SJSA1 (cell line): ENCODE results near the gene DQX1. TPM values are rescaled to one million over a fixed set of nuclear protein-coding genes. Genes with fewer than 3 reads are reported as not detected.
"Not testable (repeated sequence)": the region's sequence is repeated elsewhere in the genome, so short reads cannot be mapped to it uniquely, and the experiment has no call there.

Experiments
- DNase-seq, 2 experiments: peaks; one replicate each; pipeline ENCODE4 v3.0.0-alpha.2; 2015 to 2020; ENCODE audit warnings: low spot score in 2 of 2, low read depth in 1 of 2
- H3K27ac ChIP-seq: fragments of 250-450 bp; sonication (Bioruptor Pico); 2 replicates; pipeline ENCODE4 v1.5.1; 2020; ENCODE audit warnings: mild to moderate bottlenecking, moderate library complexity
- H3K27me3 ChIP-seq: fragments of 250-450 bp; sonication (Bioruptor Pico); replicated peaks from 2 replicates; pipeline ENCODE4 v1.5.1; 2020; ENCODE audit warnings: mild to moderate bottlenecking, moderate library complexity
- H3K36me3 ChIP-seq: fragments of 250-450 bp; sonication (Bioruptor Pico); 2 replicates; pipeline ENCODE4 v1.5.1; 2020; ENCODE audit warnings: mild to moderate bottlenecking
- H3K4me1 ChIP-seq: fragments of 250-450 bp; sonication (Bioruptor Pico); replicated peaks from 2 replicates; pipeline ENCODE4 v1.6.1; 2021; ENCODE audit warnings: mild to moderate bottlenecking
- H3K4me3 ChIP-seq: fragments of 250-450 bp; sonication (Bioruptor Pico); 2 replicates; pipeline ENCODE4 v1.5.1; 2020; ENCODE audit warnings: mild to moderate bottlenecking
- H3K9me3 ChIP-seq: fragments of 250-450 bp; sonication (Bioruptor Pico); replicated peaks from 2 replicates; pipeline ENCODE4 v1.5.1; 2020; ENCODE audit warnings: mild to moderate bottlenecking
- total RNA-seq: library from RNA; depleted of rRNA; stranded (reverse); fragments of >200 nt; shearing (Covaris generic); gene quantifications from 2 replicates; pipeline ENCODE4 v1.2.3, GENCODE V29; 2014; rRNA removed

Gene DQX1, protein sequence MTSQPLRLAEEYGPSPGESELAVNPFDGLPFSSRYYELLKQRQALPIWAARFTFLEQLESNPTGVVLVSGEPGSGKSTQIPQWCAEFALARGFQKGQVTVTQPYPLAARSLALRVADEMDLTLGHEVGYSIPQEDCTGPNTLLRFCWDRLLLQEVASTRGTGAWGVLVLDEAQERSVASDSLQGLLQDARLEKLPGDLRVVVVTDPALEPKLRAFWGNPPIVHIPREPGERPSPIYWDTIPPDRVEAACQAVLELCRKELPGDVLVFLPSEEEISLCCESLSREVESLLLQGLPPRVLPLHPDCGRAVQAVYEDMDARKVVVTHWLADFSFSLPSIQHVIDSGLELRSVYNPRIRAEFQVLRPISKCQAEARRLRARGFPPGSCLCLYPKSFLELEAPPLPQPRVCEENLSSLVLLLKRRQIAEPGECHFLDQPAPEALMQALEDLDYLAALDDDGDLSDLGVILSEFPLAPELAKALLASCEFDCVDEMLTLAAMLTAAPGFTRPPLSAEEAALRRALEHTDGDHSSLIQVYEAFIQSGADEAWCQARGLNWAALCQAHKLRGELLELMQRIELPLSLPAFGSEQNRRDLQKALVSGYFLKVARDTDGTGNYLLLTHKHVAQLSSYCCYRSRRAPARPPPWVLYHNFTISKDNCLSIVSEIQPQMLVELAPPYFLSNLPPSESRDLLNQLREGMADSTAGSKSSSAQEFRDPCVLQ
- not detected in 2 replicates for total RNA-seq

- Histone ChIP-seq H3K4me1 (peaks cover 12% of the 10 kb centered on the region), H3K36me3 (peaks cover 39% of the 10 kb centered on the region), H3K4me3 (no peak within 1 kb of the TSS), H3K9me3 (no peaks in the 10 kb centered on the region), H3K27me3 (0 out of 2 replicates have a peak, but pooled peaks cover 4% of the 10 kb centered on the region), H3K27ac (no peak within 1 kb of the TSS)
- no peak for DNase-seq
Observed at GRCh38 chr2:74525717-74526648, at the start of gene DQX1. TSS of gene DQX1 (minus strand) at chr2:74526231. CDS start at chr2:74525729, 502 bp downstream.

- Histone ChIP-seq H3K36me3 (no peaks in the 10 kb centered on the region), H3K4me3 (no peak overlapping the region), H3K27ac (no peak overlapping the region), H3K4me1 (peaks cover 27% of the 10 kb centered on the region), H3K27me3 (no peaks in the 10 kb centered on the region), H3K9me3 (no peaks in the 10 kb centered on the region)
- DNase-seq, result no peak
Observed at GRCh38 chr2:74575320-74575719, 49.3 kb upstream of the DQX1 start.

GRCh38 chr2:74573747-74574562 is 47.9 kb upstream of the DQX1 start:
- H3K9me3 ChIP-seq, result no peaks in the 10 kb centered on the region
- H3K27ac ChIP-seq, result no peak overlapping the region
- H3K27me3 ChIP-seq, result no peaks in the 10 kb centered on the region
- peaks cover 27% of the 10 kb centered on the region for H3K4me1 ChIP-seq
- no peak for DNase-seq
- H3K36me3 ChIP-seq, result no peaks in the 10 kb centered on the region
- H3K4me3 ChIP-seq, result no peak overlapping the region

DNA sequence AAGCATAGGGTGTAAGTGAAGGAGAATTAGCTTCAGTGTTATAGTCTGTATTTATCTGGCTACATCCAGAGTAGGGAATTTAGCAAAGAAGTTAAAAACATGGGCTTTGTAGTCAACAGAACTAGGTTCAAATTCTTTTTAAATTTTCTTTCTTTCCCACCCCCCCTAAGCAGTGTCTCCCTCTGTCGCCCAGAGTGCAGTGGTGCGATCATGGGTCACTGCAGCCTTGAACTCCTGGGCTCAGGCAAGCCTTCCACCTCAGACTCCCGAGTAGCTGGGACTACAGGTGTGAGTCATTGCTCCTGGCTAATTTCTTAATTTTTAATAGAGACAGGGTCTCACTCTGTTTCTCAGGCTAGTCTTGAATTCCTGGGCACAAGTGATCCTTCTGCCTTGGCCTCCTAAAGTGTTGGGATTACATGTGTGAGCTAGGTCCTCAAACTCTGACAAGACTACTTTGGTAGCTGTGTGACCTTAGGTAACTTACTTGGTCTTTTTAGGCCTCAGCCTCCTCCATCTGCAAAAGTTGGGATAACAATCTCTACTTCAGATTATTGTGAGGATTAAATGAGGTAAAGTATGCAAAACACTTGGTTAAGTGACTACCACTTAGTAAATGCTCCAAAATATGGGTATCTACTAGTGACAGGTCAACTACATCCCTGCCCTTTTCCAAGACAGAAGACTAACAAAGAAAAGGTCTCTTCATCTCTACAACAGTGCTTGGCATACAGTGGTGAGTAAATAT is 46.3 kb upstream of the DQX1 start:
- H3K4me3 ChIP-seq, result no peak overlapping the region
- no peaks in the 10 kb centered on the region for H3K36me3 ChIP-seq
- DNase-seq, result no peak
- H3K9me3 ChIP-seq, result no peaks in the 10 kb centered on the region
- H3K27ac ChIP-seq, result no peak overlapping the region
- H3K4me1 ChIP-seq, result peaks cover 40% of the 10 kb centered on the region
- H3K27me3 ChIP-seq, result no peaks in the 10 kb centered on the region

DNA sequence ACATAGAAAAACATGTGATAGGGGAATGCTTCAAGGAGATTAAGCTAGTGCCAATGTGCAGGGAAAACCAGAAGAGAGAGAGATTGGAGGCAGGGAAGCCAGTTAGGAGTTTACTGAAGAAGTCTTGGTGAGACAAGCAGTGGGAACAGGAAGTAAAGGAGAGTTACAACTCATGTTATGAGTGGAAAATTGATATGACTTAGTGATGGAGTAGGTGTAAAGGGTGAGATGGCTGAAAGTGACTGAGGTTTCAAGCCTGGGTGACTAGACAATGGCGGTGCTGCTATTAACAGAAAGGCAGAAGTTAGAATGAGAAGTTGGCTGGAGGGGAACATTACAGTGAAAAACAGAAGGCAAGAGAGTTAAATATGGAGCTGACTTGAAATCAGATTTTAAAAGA is 45.0 kb upstream of the DQX1 start:
- Histone ChIP-seq H3K9me3 (no peaks in the 10 kb centered on the region), H3K27ac (no peak overlapping the region), H3K4me1 (peaks cover 36% of the 10 kb centered on the region), H3K27me3 (no peaks in the 10 kb centered on the region), H3K4me3 (no peak overlapping the region), H3K36me3 (no peaks in the 10 kb centered on the region)
- DNase-seq, result no peak

DNA sequence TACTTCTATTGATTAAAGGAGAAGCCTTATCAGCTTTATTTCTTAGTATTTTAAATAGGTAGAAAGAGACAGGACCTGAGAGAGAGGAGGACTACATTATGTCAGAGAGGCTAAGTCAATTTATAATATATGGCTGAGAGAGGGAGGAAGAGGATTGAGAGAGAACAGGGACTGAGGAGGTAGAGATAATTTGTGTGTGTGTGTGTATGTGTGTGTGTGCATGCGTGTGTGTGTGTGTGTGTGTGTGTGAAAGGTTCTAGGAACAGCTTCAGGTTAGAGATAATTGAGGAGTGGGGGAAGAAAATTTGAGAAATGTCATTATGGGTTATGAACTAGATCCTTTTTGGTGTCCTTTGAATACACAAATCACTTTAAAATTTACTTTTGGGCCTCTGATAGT is 43.7 kb upstream of the DQX1 start:
- no peak overlapping the region for H3K27ac ChIP-seq
- H3K4me1 ChIP-seq, result peaks cover 29% of the 10 kb centered on the region
- no peak overlapping the region for H3K4me3 ChIP-seq
- H3K27me3 ChIP-seq, result no peaks in the 10 kb centered on the region
- no peak for DNase-seq
- no peaks in the 10 kb centered on the region for H3K36me3 ChIP-seq
- no peaks in the 10 kb centered on the region for H3K9me3 ChIP-seq

GRCh38 chr2:74567881-74568280 is 41.9 kb upstream of the DQX1 start:
- Histone ChIP-seq H3K36me3 (no peaks in the 10 kb centered on the region), H3K4me1 (peaks cover 22% of the 10 kb centered on the region), H3K9me3 (no peaks in the 10 kb centered on the region), H3K27ac (peak overlapping the region; percentile 66), H3K27me3 (no peaks in the 10 kb centered on the region), H3K4me3 (no peak overlapping the region)
- DNase-seq, result peak in 1 of 2 experiments; percentile 44

GRCh38 chr2:74566754-74567085 is 40.7 kb upstream of the DQX1 start:
- Histone ChIP-seq H3K9me3 (no peaks in the 10 kb centered on the region), H3K4me1 (peaks cover 22% of the 10 kb centered on the region), H3K4me3 (no peak overlapping the region), H3K27me3 (no peaks in the 10 kb centered on the region), H3K27ac (peak overlapping the region; percentile 66), H3K36me3 (no peaks in the 10 kb centered on the region)
- DNase-seq, result peak in 1 of 2 experiments; percentile 45

- H3K4me3 ChIP-seq, result no peak overlapping the region
- H3K27ac ChIP-seq, result peak overlapping the region; percentile 66; the same call in 1 of the 2 replicates
- H3K9me3 ChIP-seq, result no peaks in the 10 kb centered on the region
- H3K4me1 ChIP-seq, result peaks cover 22% of the 10 kb centered on the region
- H3K27me3 ChIP-seq, result no peaks in the 10 kb centered on the region
- no peak for DNase-seq
- no peaks in the 10 kb centered on the region for H3K36me3 ChIP-seq
Observed at GRCh38 chr2:74566076-74566753, 40.2 kb upstream of the DQX1 start.

DNA sequence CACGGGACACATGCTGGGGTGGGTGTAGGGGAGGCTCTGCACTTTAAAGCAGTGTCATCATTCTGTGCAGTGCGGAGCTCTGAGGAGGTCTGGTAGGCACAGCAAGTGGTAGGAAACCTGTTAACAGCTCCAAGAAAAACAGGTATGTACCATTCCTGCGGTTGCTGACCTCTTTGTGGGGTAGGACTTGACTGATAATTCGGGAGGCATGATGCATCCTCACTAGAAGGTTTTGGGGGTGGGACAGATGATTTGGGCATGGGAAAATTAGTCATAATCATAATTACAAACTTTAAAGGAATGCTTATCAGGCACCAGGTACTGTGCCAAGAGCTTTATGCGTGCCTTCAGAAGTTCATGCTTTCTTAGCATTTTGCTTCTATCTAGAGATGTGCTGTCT is 38.2 kb upstream of the DQX1 start:
- no peak for DNase-seq
- Histone ChIP-seq H3K9me3 (no peaks in the 10 kb centered on the region), H3K27me3 (no peaks in the 10 kb centered on the region), H3K4me3 (no peak overlapping the region), H3K27ac (no peak overlapping the region), H3K36me3 (no peaks in the 10 kb centered on the region), H3K4me1 (peaks cover 27% of the 10 kb centered on the region)

DNA sequence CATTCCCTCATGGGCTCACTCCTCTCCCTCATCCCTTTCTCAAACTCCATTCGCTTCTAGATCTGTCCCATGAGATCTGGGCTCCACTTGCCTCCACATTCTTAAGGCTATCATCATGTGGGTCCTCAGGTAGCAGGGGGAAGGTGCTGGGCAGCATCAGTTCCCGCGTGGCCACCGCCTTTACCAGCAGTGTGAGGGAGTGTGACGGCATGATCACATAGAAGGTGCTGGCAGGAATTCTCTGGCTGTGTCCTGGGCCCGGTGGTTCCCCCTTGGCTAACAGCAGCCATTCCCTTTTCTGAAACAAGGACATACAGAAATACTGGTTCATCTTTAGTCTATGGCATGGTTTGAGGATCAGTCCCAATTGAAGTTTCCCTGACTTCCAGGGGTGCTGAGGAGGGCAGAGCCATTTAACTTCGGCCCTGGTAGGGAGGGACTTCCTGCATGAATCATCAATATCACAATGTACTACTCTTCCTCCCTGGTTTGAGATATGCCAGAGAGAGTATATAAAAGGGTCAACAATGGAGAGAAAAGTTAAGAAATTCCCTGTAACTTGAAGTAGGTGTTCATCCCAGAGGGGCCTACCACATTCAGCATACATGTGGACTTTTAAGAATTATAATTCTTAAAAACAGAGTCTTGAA is 36.2 kb upstream of the DQX1 start:
- DNase-seq, result no peak
- no peak overlapping the region for H3K4me3 ChIP-seq
- H3K4me1 ChIP-seq, result peaks cover 13% of the 10 kb centered on the region
- no peak overlapping the region for H3K27ac ChIP-seq
- H3K9me3 ChIP-seq, result no peaks in the 10 kb centered on the region
- no peaks in the 10 kb centered on the region for H3K27me3 ChIP-seq
- no peaks in the 10 kb centered on the region for H3K36me3 ChIP-seq

GRCh38 chr2:74561022-74561421 is 35.0 kb upstream of the DQX1 start:
- not testable (repeated sequence) for H3K27me3 ChIP-seq, H3K27ac ChIP-seq, H3K4me3 ChIP-seq, H3K4me1 ChIP-seq, H3K36me3 ChIP-seq, H3K9me3 ChIP-seq, DNase-seq
